ENCODE measurements around the gene ALK. TPM values are rescaled to one million over a fixed set of nuclear protein-coding genes. Genes with fewer than 3 reads are reported as not detected.

ALK gene
- total RNA-seq, 4 donors from 2014 or later, result 0.83 to 1.6 (median 1.2) TPM

GRCh38 chr2:29796446-29796845 is 124.9 kb downstream of the ALK start:
- Histone ChIP-seq H3K27ac (replicated peaks in 1 of 4) (no peak overlapping the region), H3K36me3 (no peaks in the 10 kb centered on the region), H3K4me1 (no peaks in the 10 kb centered on the region), H3K9me3 (no peaks in the 10 kb centered on the region), H3K4me3 (no peak overlapping the region), H3K27me3 (no peaks in the 10 kb centered on the region)
- no peak for DNase-seq (ENCODE audit: extremely low spot score)
- intact Hi-C loops (cut with DNase I), result no loop called here
- 66% methylated on average over 4 of the region's 4 CpGs for WGBS
- TF ChIP-seq POLR2A (IDR thresholded peaks at IDR 0.05; ENCODE audit: low read depth) (no peak), CTCF (IDR thresholded peaks at IDR 0.05) (no peak), POLR2AphosphoS5 (IDR thresholded peaks at IDR 0.05) (no peak), EP300 (IDR thresholded peaks at IDR 0.05) (no peak)

GRCh38 chr2:29789911-29790485 is 131.4 kb downstream of the ALK start:
- no peaks in the 10 kb centered on the region for H3K9me3 ChIP-seq
- no peak for DNase-seq (ENCODE audit: extremely low spot score)
- TF ChIP-seq POLR2AphosphoS5 (IDR thresholded peaks at IDR 0.05) (no peak), EP300 (IDR thresholded peaks at IDR 0.05) (no peak), CTCF (IDR thresholded peaks at IDR 0.05) (no peak), POLR2A (IDR thresholded peaks at IDR 0.05; ENCODE audit: low read depth) (no peak)
- no peaks in the 10 kb centered on the region for H3K27me3 ChIP-seq
- no peaks in the 10 kb centered on the region for H3K36me3 ChIP-seq
- H3K4me1 ChIP-seq, result no peaks in the 10 kb centered on the region
- intact Hi-C loops (cut with DNase I), result no loop called here
- H3K27ac ChIP-seq (replicated peaks in 1 of 4), result no peak overlapping the region
- H3K4me3 ChIP-seq, result no peak overlapping the region
- WGBS, result 93% methylated on average over 5 of the region's 5 CpGs

- H3K27ac ChIP-seq (replicated peaks in 1 of 4), result no peak overlapping the region
- H3K4me1 ChIP-seq, result no peaks in the 10 kb centered on the region
- no peak overlapping the region for H3K4me3 ChIP-seq
- intact Hi-C loops (cut with DNase I), result no loop called here
- TF ChIP-seq EP300 (IDR thresholded peaks at IDR 0.05) (no peak), POLR2AphosphoS5 (IDR thresholded peaks at IDR 0.05) (no peak), POLR2A (IDR thresholded peaks at IDR 0.05; ENCODE audit: low read depth) (no peak), CTCF (IDR thresholded peaks at IDR 0.05) (no peak)
- H3K27me3 ChIP-seq, result no peaks in the 10 kb centered on the region
- H3K36me3 ChIP-seq, result no peaks in the 10 kb centered on the region
- no peak for DNase-seq (ENCODE audit: extremely low spot score)
- no peaks in the 10 kb centered on the region for H3K9me3 ChIP-seq
- WGBS, result 73% methylated on average over 8 of the region's 8 CpGs
These were observed 133.6 kb downstream of the ALK start for GRCh38 chr2:29787473-29788465.

- Histone ChIP-seq H3K9me3 (no peaks in the 10 kb centered on the region), H3K27me3 (no peaks in the 10 kb centered on the region), H3K27ac (replicated peaks in 1 of 4) (no peak overlapping the region), H3K4me3 (no peak overlapping the region), H3K36me3 (no peaks in the 10 kb centered on the region), H3K4me1 (no peaks in the 10 kb centered on the region)
- TF ChIP-seq POLR2A (IDR thresholded peaks at IDR 0.05; ENCODE audit: low read depth), result no peak
- no peak for TF ChIP-seq EP300 (IDR thresholded peaks at IDR 0.05)
- no peak for TF ChIP-seq CTCF (IDR thresholded peaks at IDR 0.05)
- no peak for TF ChIP-seq POLR2AphosphoS5 (IDR thresholded peaks at IDR 0.05)
- intact Hi-C loops (cut with DNase I), result no loop called here
- DNase-seq (ENCODE audit: extremely low spot score), result no peak
- WGBS, result 83% methylated on average over 5 of the region's 5 CpGs
These were observed 135.0 kb downstream of the ALK start for GRCh38 chr2:29786361-29786760.

Measured in esophagus muscularis mucosa (tissue), 4 donors.